Measurements from ENCODE around the gene VASP.
A peak's percentile ranks its signal among the peaks of the same experiment; 100 is the strongest.

Gene VASP

GRCh38 chr19:45505151-45505995 lies 1.9 kb upstream of the VASP start:
- H3K4me3 ChIP-seq (ENCODE audit: low read depth, low read length): no peak overlapping the region
- DNase-seq (ENCODE audit: low read depth): peak; percentile 61
- no peak for TF ChIP-seq CTCF (conservative IDR thresholded peaks at IDR 0.05; ENCODE audit: low read depth, low read length)

GRCh38 chr19:45505996-45506245 lies 1.4 kb upstream of the VASP start:
- TF ChIP-seq CTCF (conservative IDR thresholded peaks at IDR 0.05; ENCODE audit: low read depth, low read length): no peak
- DNase-seq (ENCODE audit: low read depth): no peak
- H3K4me3 ChIP-seq (ENCODE audit: low read depth, low read length): peak overlapping the region; percentile 84

- DNase-seq (ENCODE audit: low read depth): peak; percentile 92
- TF ChIP-seq CTCF (conservative IDR thresholded peaks at IDR 0.05; ENCODE audit: low read depth, low read length): peak; percentile 58
- H3K4me3 ChIP-seq (ENCODE audit: low read depth, low read length): peak overlapping the region; percentile 84
Measured at GRCh38 chr19:45506246-45506988, 862 bp upstream of the VASP start.

- DNase-seq (ENCODE audit: low read depth): no peak
- no peak for TF ChIP-seq CTCF (conservative IDR thresholded peaks at IDR 0.05; ENCODE audit: low read depth, low read length)
- peak overlapping the region; percentile 84 for H3K4me3 ChIP-seq (ENCODE audit: low read depth, low read length)
Measured at GRCh38 chr19:45507872-45508416, 665 bp downstream of the VASP start.

- no peak for DNase-seq (ENCODE audit: low read depth)
- peak overlapping the region; percentile 84 for H3K4me3 ChIP-seq (ENCODE audit: low read depth, low read length)
- TF ChIP-seq CTCF (conservative IDR thresholded peaks at IDR 0.05; ENCODE audit: low read depth, low read length): no peak
Measured at GRCh38 chr19:45508417-45508860, 1.2 kb downstream of the VASP start.

GRCh38 chr19:45508861-45509691 lies 1.8 kb downstream of the VASP start:
- no peak for TF ChIP-seq CTCF (conservative IDR thresholded peaks at IDR 0.05; ENCODE audit: low read depth, low read length)
- peak; percentile 70 for DNase-seq (ENCODE audit: low read depth)
- peak overlapping the region; percentile 84 for H3K4me3 ChIP-seq (ENCODE audit: low read depth, low read length)
